Smooth muscle cell (in vitro differentiated cells): ENCODE data around the gene TDRD12. TPM values are rescaled to one million over a fixed set of nuclear protein-coding genes. Genes with fewer than 3 reads are reported as not detected.

ENCODE experiments used
- DNase-seq: peaks from one replicate; lab custom pipeline; 2025; ENCODE audit not compliant: unreplicated experiment; lab: John Stamatoyannopoulos, UW
- H2AFZ ChIP-seq: fragments of 200-600 bp; sonication (generic); 2 replicates; pipeline ENCODE4 v1.6.0; 2016; ENCODE audit warnings: antibody characterized with exemption, low read depth, mild to moderate bottlenecking
- H3F3A ChIP-seq: fragments of 200-600 bp; sonication (generic); 2 replicates; pipeline ENCODE4 v1.6.0; 2017; ENCODE audit warnings: antibody characterized with exemption, low read depth
- H3K27ac ChIP-seq: fragments of 200-600 bp; sonication (generic); 2 replicates; pipeline ENCODE4 v1.5.1; 2016; ENCODE audit warnings: low read depth, mild to moderate bottlenecking
- H3K27me3 ChIP-seq: fragments of 200-600 bp; sonication (generic); 2 replicates; pipeline ENCODE4 v1.6.1; 2016; ENCODE audit warnings: low read depth, mild to moderate bottlenecking
- H3K36me3 ChIP-seq: fragments of 200-600 bp; sonication (generic); 2 replicates; pipeline ENCODE4 v1.5.1; 2016; ENCODE audit warnings: low read depth
- H3K4me1 ChIP-seq: fragments of 200-600 bp; sonication (generic); 2 replicates; pipeline ENCODE4 v1.5.1; 2016; ENCODE audit warnings: low read depth
- H3K4me2 ChIP-seq: fragments of 200-600 bp; sonication (generic); 2 replicates; pipeline ENCODE4 v1.6.0; 2016; ENCODE audit warnings: mild to moderate bottlenecking
- H3K4me3 ChIP-seq: fragments of 200-600 bp; sonication (generic); 2 replicates; pipeline ENCODE4 v1.5.1; 2016; ENCODE audit warnings: mild to moderate bottlenecking
- H3K79me2 ChIP-seq: fragments of 200-600 bp; sonication (generic); 2 replicates; pipeline ENCODE4 v1.6.0; 2016; ENCODE audit warnings: low read depth, mild to moderate bottlenecking
- H3K9ac ChIP-seq: fragments of 200-600 bp; sonication (generic); 2 replicates; pipeline ENCODE4 v1.6.0; 2016; ENCODE audit warnings: low read depth
- H3K9me3 ChIP-seq: fragments of 200-600 bp; sonication (generic); replicated peaks from 2 replicates; pipeline ENCODE4 v1.5.1; 2016; ENCODE audit warnings: low read depth
- H4K20me1 ChIP-seq: fragments of 200-600 bp; sonication (generic); 2 replicates; pipeline ENCODE4 v1.6.0; 2016; ENCODE audit warnings: low read depth
- CTCF ChIP-seq: fragments of 200-600 bp; sonication (generic); IDR thresholded peaks from 2 replicates; pipeline ENCODE4 v1.5.1; 2017; ENCODE audit warnings: borderline replicate concordance, mild to moderate bottlenecking, antibody characterized with exemption; ENCODE audit not compliant: insufficient read depth, poor library complexity, severe bottlenecking
- WGBS: methylation state at CpG from one replicate; pipeline ENCODE4 v1.1.7; 2016; ENCODE audit warnings: low lambda C conversion rate; 5-methylcytosine and 5-hydroxymethylcytosine counted together
- polyA plus RNA-seq: library from polyadenylated mRNA; unstranded; fragments of >200 nt; fragmentation: Nextera tagmentation; extraction: Ambion mirVana; gene quantifications from 2 replicates; pipeline ENCODE4 v1.2.1, GENCODE V29; 2016
- total RNA-seq: library from RNA; depleted of rRNA; stranded (reverse); fragments of >200 nt; gene quantifications from 2 replicates; pipeline ENCODE4 v1.2.3, GENCODE V29; 2014

Gene TDRD12
- total and polyA plus RNA-seq, 2 experiments from 2014 or later: 0.05 to 1.1 TPM

- no peak for DNase-seq
- H2AFZ ChIP-seq: no peak overlapping the region
- H3K27me3 ChIP-seq: no peaks in the 10 kb centered on the region
- no peaks in the 10 kb centered on the region for H3K36me3 ChIP-seq
- H3F3A ChIP-seq: no peaks in the 10 kb centered on the region
- H3K4me2 ChIP-seq: no peak overlapping the region
- no peaks in the 10 kb centered on the region for H3K4me1 ChIP-seq
- no peak overlapping the region for H3K4me3 ChIP-seq
- H3K9ac ChIP-seq: no peak overlapping the region
- 83% methylated on average over 3 of the region's 3 CpGs for WGBS
- no peak overlapping the region for H3K27ac ChIP-seq
- no peaks in the 10 kb centered on the region for H4K20me1 ChIP-seq
- no peak for TF ChIP-seq CTCF
- no peaks in the 10 kb centered on the region for H3K79me2 ChIP-seq
- H3K9me3 ChIP-seq: no peaks in the 10 kb centered on the region
Measured at GRCh38 chr19:32809754-32810153, 90.2 kb downstream of the TDRD12 start.

GRCh38 chr19:32810452-32810851 lies 90.9 kb downstream of the TDRD12 start:
- TF ChIP-seq CTCF: no peak
- no peak overlapping the region for H2AFZ ChIP-seq
- no peaks in the 10 kb centered on the region for H3F3A ChIP-seq
- no peaks in the 10 kb centered on the region for H3K36me3 ChIP-seq
- H3K4me3 ChIP-seq: no peak overlapping the region
- no peaks in the 10 kb centered on the region for H4K20me1 ChIP-seq
- no peak for DNase-seq
- H3K9me3 ChIP-seq: no peaks in the 10 kb centered on the region
- no peak overlapping the region for H3K27ac ChIP-seq
- H3K4me2 ChIP-seq: no peak overlapping the region
- WGBS: 92% methylated on average over 9 of the region's 9 CpGs
- H3K9ac ChIP-seq: no peak overlapping the region
- no peaks in the 10 kb centered on the region for H3K79me2 ChIP-seq
- no peaks in the 10 kb centered on the region for H3K4me1 ChIP-seq
- no peaks in the 10 kb centered on the region for H3K27me3 ChIP-seq

GRCh38 chr19:32811151-32811550 lies 91.6 kb downstream of the TDRD12 start:
- WGBS: 89% methylated on average over 11 of the region's 11 CpGs
- Histone ChIP-seq H3K36me3 (no peaks in the 10 kb centered on the region), H3K27ac (no peak overlapping the region), H3K4me3 (no peak overlapping the region), H4K20me1 (no peaks in the 10 kb centered on the region), H3K4me1 (no peaks in the 10 kb centered on the region), H3K9ac (no peak overlapping the region), H3K79me2 (no peaks in the 10 kb centered on the region), H3K4me2 (no peak overlapping the region), H3F3A (no peaks in the 10 kb centered on the region), H2AFZ (no peak overlapping the region), H3K9me3 (no peaks in the 10 kb centered on the region), H3K27me3 (no peaks in the 10 kb centered on the region)
- TF ChIP-seq CTCF: no peak
- DNase-seq: no peak

- DNase-seq: no peak
- Histone ChIP-seq H3K36me3 (no peaks in the 10 kb centered on the region), H2AFZ (no peak overlapping the region), H3K4me3 (no peak overlapping the region), H3K27me3 (no peaks in the 10 kb centered on the region), H3K9me3 (no peaks in the 10 kb centered on the region), H3K4me1 (no peaks in the 10 kb centered on the region), H3K27ac (no peak overlapping the region), H3K79me2 (no peaks in the 10 kb centered on the region), H4K20me1 (no peaks in the 10 kb centered on the region), H3K4me2 (no peak overlapping the region), H3F3A (no peaks in the 10 kb centered on the region), H3K9ac (no peak overlapping the region)
- WGBS: 96% methylated on average over 10 of the region's 10 CpGs
- TF ChIP-seq CTCF: no peak
Measured at GRCh38 chr19:32812036-32812435, 92.5 kb downstream of the TDRD12 start.
